Measurements from ENCODE around the gene HMGN2. TPM values are rescaled to one million over a fixed set of nuclear protein-coding genes. Genes with fewer than 3 reads are reported as not detected.
A peak's percentile ranks its signal among the peaks of the same experiment; 100 is the strongest.

HMGN2 gene
- 10 to 100 TPM; 64.1 to 99.6 (median 83.6) TPM for total RNA-seq
- long read RNA-seq, transcript HMGN2-201 (6 exons, 1,191 nt): major isoform, 48 of 52 reads
- long read RNA-seq, partial matches to known transcripts: 1 of 52 reads
- long read RNA-seq, other reads (novel, unspliced or antisense): 2 of 52 reads

DNA sequence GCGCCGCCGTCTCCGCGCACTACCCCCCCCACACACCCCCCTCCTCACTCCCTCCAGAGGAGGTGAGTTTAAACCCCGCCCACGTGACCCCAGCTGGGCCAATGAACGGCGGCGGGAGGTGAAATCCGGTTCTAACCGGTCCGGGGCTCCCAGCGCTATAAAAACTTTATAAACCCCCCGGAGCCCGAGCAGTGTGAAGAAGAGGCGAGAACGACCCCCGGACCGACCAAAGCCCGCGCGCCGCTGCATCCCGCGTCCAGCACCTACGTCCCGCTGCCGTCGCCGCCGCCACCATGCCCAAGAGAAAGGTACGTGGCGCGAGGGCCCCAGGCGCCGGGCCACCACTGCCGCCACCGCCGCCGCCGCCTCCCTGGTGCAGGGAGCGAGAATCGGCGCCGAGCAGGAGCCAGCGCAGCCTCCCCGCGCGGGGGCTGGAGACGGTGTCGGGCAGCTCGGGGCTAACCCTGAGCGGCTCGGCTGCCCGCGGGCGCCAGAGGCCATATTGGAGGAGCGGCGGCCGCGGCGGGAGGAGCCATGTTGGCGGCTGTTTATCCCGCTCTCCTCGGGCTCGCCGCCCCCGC, at the start of gene HMGN2:
HMGN2 (plus strand) TSS at position 121 of the 581 bp plus-strand sequence; CDS start at position 294, 173 bp downstream.
- Histone ChIP-seq H3K4me3 (peak within 1 kb of the TSS; percentile 87 to 99 (median 98)), H3K4me1 (peaks cover 0 to 34% (median 4%) of the 10 kb centered on the region in 4 donors), H3K27me3 (no peaks in the 10 kb centered on the region), H3K36me3 (peaks cover 0 to 37% (median 1%) of the 10 kb centered on the region in 4 donors), H3K9me3 (no peaks in the 10 kb centered on the region), H3K27ac (peak within 1 kb of the TSS; percentile 99 to 100 (median 100))
- TF ChIP-seq POLR2A (IDR thresholded peaks at IDR 0.05): peak; percentile 67
- TF ChIP-seq, protein P1, sequence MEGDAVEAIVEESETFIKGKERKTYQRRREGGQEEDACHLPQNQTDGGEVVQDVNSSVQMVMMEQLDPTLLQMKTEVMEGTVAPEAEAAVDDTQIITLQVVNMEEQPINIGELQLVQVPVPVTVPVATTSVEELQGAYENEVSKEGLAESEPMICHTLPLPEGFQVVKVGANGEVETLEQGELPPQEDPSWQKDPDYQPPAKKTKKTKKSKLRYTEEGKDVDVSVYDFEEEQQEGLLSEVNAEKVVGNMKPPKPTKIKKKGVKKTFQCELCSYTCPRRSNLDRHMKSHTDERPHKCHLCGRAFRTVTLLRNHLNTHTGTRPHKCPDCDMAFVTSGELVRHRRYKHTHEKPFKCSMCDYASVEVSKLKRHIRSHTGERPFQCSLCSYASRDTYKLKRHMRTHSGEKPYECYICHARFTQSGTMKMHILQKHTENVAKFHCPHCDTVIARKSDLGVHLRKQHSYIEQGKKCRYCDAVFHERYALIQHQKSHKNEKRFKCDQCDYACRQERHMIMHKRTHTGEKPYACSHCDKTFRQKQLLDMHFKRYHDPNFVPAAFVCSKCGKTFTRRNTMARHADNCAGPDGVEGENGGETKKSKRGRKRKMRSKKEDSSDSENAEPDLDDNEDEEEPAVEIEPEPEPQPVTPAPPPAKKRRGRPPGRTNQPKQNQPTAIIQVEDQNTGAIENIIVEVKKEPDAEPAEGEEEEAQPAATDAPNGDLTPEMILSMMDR (IDR thresholded peaks at IDR 0.05): no peak
- 0% methylated on average over 10 of the region's 69 CpGs for WGBS (ENCODE audit: insufficient coverage, low coverage, low lambda C conversion rate, missing lambda C conversion rate)
- intact Hi-C loops (cut with DNase I): no loop called here
- peak; percentile 91 to 93 (median 93) for DNase-seq
- ATAC-seq: peak; percentile 69 to 79 (median 76)

DNA sequence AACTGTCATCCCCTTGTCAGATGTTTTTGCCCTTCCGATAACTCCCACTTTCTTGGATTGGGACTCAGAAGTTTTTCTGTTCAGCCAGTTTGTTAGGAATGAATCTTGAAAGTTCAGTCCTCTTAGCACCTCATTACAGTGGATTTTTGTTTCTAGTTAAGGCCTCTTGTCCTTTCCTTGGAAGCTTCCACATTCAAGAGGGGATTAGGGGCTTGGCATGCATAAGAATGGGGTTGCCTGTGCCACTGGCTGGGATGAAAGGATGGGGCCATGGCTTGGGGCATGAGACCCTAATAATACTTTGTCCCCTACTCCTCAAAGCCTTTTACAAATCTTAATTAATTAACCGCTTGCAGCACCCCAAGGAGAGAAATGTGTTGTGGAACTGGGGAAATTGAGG, 42.5 kb upstream of the HMGN2 start:
- no peaks in the 10 kb centered on the region for H3K27me3 ChIP-seq
- H3K4me1 ChIP-seq: peaks cover 0 to 21% (median 0%) of the 10 kb centered on the region in 4 donors
- ATAC-seq: no peak
- H3K36me3 ChIP-seq: no peaks in the 10 kb centered on the region
- H3K27ac ChIP-seq: no peak overlapping the region
- intact Hi-C loops (cut with DNase I): no loop called here
- H3K9me3 ChIP-seq: no peaks in the 10 kb centered on the region
- WGBS (ENCODE audit: insufficient coverage, low coverage, low lambda C conversion rate, missing lambda C conversion rate): 93% methylated on average over 1 of the region's 2 CpGs
- H3K4me3 ChIP-seq: no peak overlapping the region
- TF ChIP-seq POLR2A (IDR thresholded peaks at IDR 0.05): no peak
- TF ChIP-seq, protein P1 (IDR thresholded peaks at IDR 0.05): no peak
- DNase-seq: no peak

DNA sequence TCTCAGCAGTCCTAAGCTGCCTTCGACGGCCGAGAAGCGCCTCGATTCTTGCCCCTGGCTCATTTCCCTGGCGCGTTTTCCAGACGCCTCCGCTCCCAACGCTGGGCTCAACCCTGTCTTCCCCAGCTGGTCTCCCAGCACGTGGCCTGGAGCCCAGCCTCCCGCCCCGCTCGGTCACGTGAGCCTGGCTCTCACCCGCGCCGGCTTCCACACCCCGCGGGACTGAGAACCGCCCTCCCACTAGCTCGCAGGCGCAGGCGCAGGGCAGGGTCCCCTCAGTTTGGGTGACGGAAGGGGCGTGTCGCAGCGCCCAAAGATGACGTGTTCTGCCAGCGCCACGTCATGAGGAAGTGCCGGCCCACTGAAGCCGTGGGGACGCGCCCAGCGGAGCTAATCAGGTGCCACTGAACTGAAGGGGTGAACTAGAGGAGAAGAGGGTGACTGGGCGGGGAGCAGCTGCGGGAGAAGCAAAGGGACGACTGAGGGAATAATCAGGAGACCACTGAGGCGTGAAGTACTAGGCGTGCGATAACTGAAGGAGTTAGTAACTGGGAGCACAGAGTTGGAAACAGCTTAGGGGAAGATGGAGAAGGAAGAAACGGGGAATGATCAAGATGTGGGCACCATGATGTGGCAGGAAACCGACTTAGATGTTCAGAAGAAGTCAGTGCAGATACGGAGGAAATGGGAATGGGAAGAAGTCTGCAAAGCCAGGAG, 40.1 kb upstream of the HMGN2 start, which contains the start of gene DHDDS:
DHDDS (plus strand) TSS at position 343 of the 717 bp plus-strand sequence. CDS start 625 bp downstream, outside the sequence.
- DNase-seq: peak; percentile 98 to 99 (median 99)
- H3K4me1 ChIP-seq: peaks cover 0 to 21% (median 0%) of the 10 kb centered on the region in 4 donors
- H3K9me3 ChIP-seq: no peaks in the 10 kb centered on the region
- peaks cover 0 to 7% (median 3%) of the 10 kb centered on the region in 4 donors for H3K36me3 ChIP-seq
- 0% methylated on average over 23 of the region's 45 CpGs for WGBS (ENCODE audit: insufficient coverage, low coverage, low lambda C conversion rate, missing lambda C conversion rate)
- H3K4me3 ChIP-seq: peak within 1 kb of the TSS; percentile 60 to 75 (median 72)
- H3K27ac ChIP-seq: peak within 1 kb of the TSS; percentile 32 to 72 (median 53)
- no peaks in the 10 kb centered on the region for H3K27me3 ChIP-seq
- TF ChIP-seq, protein P1 (IDR thresholded peaks at IDR 0.05): no peak
- TF ChIP-seq POLR2A (IDR thresholded peaks at IDR 0.05): peak; percentile 69
- ATAC-seq: peak; percentile 99
- intact Hi-C loops (cut with DNase I): no loop called here

DNA sequence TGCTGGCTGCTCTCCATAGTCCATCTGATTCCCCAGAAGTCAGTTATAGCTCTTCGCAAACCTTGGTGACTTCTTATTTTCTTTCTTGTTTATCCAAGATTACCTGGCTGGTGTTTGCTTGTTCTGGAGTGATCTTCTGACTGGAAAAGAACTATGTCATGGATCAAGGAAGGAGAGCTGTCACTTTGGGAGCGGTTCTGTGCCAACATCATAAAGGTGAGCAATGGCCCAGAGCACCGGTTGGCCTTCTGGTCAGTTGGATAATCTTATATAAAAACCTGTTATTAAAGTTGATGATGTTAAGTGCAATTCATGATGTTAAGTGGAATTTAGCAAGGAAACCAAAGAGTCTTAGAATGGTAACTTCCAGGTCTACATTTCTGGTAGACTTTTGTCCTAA, 39.4 kb upstream of the HMGN2 start:
- DNase-seq (no peak), ATAC-seq (no peak)
- intact Hi-C loops (cut with DNase I): no loop called here
- Histone ChIP-seq H3K27me3 (no peaks in the 10 kb centered on the region), H3K27ac (peak overlapping the region; percentile 32 to 72 (median 53)), H3K9me3 (no peaks in the 10 kb centered on the region), H3K36me3 (peaks cover 0 to 14% (median 3%) of the 10 kb centered on the region in 4 donors), H3K4me1 (peaks cover 0 to 21% (median 0%) of the 10 kb centered on the region in 4 donors), H3K4me3 (peak overlapping the region; percentile 60 to 75 (median 72))
- TF ChIP-seq, protein P1 (IDR thresholded peaks at IDR 0.05): no peak
- TF ChIP-seq POLR2A (IDR thresholded peaks at IDR 0.05): no peak
- 64% methylated on average over 3 of the region's 3 CpGs for WGBS (ENCODE audit: insufficient coverage, low coverage, low lambda C conversion rate, missing lambda C conversion rate)
